Natural killer cell (primary cell): ENCODE data around the gene ABCB4. TPM values are rescaled to one million over a fixed set of nuclear protein-coding genes. Genes with fewer than 3 reads are reported as not detected.

Experiments
- ATAC-seq, 3 donors: fragments of 150-1000 bp in 2 of 3; fragments of 200-7000 bp in 1 of 3; cut with Tn5 transposase; 1 replicate in 1 of 3; 2 replicates in 2 of 3; pipeline ENCODE4 v1.10.0; 2021; ENCODE audit warnings: mild to moderate bottlenecking in 2 of 3, moderate library complexity in 2 of 3
- DNase-seq, 2 donors: peaks; one replicate each; pipeline versions ENCODE4 v3.0.0 to v3.0.0-alpha.2; 2013 to 2021; ENCODE audit warnings: mixed read lengths in 1 of 2
- H3K27ac ChIP-seq: one replicate; pipeline ENCODE4 v1.5.1; 2013; ENCODE audit warnings: mild to moderate bottlenecking, low read length
- H3K27me3 ChIP-seq: one replicate; pipeline ENCODE4 v1.6.1; 2013; ENCODE audit warnings: low read length; ENCODE audit not compliant: control insufficient read depth, insufficient read depth
- H3K36me3 ChIP-seq: one replicate; pipeline ENCODE4 v1.6.1; 2013; ENCODE audit warnings: low read length; ENCODE audit not compliant: control insufficient read depth, insufficient read depth
- H3K4me1 ChIP-seq: one replicate; pipeline ENCODE4 v1.6.1; 2013; ENCODE audit warnings: low read length; ENCODE audit not compliant: control insufficient read depth, insufficient read depth
- H3K4me3 ChIP-seq: one replicate; pipeline ENCODE4 v1.5.1; 2013; ENCODE audit warnings: low read length
- H3K9me3 ChIP-seq: one replicate; pipeline ENCODE4 v1.6.1; 2013; ENCODE audit warnings: low read length; ENCODE audit not compliant: control insufficient read depth, insufficient read depth
- H3K27ac Mint-ChIP-seq, 2 donors: one replicate each; pipeline ENCODE4 v1.8.0; 2022; ENCODE audit warnings: mild to moderate bottlenecking in 2 of 2, mixed read lengths in 2 of 2, moderate library complexity in 1 of 2
- H3K27me3 Mint-ChIP-seq, 2 donors: one replicate each; pipeline ENCODE4 v1.8.0; 2022; ENCODE audit warnings: low read depth in 2 of 2, mixed read lengths in 2 of 2
- H3K36me3 Mint-ChIP-seq: one replicate; pipeline ENCODE4 v1.8.0; 2022; ENCODE audit warnings: mixed read lengths
- H3K4me1 Mint-ChIP-seq, 2 donors: one replicate each; pipeline ENCODE4 v1.8.0; 2022; ENCODE audit warnings: mixed read lengths in 2 of 2
- H3K4me3 Mint-ChIP-seq: one replicate; pipeline ENCODE4 v1.8.0; 2022; ENCODE audit warnings: mild to moderate bottlenecking, moderate library complexity, mixed read lengths
- H3K9me3 Mint-ChIP-seq, 2 donors: one replicate each; pipeline ENCODE4 v1.8.0; 2022; ENCODE audit warnings: mixed read lengths in 2 of 2
- WGBS: methylation state at CpG from one replicate; pipeline ENCODE4 v1.1.7; 2013; ENCODE audit warnings: missing lambda C conversion rate; ENCODE audit not compliant: insufficient coverage; 5-methylcytosine and 5-hydroxymethylcytosine counted together
- intact Hi-C: fragments of 100-400 bp; cut with micrococcal nuclease; formaldehyde crosslinking; loops from one replicate; pipeline ENCODE4 v1.14.2; 2022
- total RNA-seq, 4 donors: library from RNA; stranded (reverse); fragments of 120-200 nt in 1 of 4; gene quantifications; one replicate each; pipeline versions ENCODE4 v1.2.3 to v1.2.4, GENCODE V29; 2013 to 2022
- TF ChIP-seq, protein P1 (sequence below): fragments of 200-600 bp; IDR thresholded peaks from one replicate; pipeline ENCODE4 v1.8.0; 2022; ENCODE audit warnings: antibody characterized with exemption

The ABCB4 gene
- under 1 TPM; 0.14 to 0.63 (median 0.50) TPM for total RNA-seq
- total RNA-seq (2013) = 28.0 TPM

DNA sequence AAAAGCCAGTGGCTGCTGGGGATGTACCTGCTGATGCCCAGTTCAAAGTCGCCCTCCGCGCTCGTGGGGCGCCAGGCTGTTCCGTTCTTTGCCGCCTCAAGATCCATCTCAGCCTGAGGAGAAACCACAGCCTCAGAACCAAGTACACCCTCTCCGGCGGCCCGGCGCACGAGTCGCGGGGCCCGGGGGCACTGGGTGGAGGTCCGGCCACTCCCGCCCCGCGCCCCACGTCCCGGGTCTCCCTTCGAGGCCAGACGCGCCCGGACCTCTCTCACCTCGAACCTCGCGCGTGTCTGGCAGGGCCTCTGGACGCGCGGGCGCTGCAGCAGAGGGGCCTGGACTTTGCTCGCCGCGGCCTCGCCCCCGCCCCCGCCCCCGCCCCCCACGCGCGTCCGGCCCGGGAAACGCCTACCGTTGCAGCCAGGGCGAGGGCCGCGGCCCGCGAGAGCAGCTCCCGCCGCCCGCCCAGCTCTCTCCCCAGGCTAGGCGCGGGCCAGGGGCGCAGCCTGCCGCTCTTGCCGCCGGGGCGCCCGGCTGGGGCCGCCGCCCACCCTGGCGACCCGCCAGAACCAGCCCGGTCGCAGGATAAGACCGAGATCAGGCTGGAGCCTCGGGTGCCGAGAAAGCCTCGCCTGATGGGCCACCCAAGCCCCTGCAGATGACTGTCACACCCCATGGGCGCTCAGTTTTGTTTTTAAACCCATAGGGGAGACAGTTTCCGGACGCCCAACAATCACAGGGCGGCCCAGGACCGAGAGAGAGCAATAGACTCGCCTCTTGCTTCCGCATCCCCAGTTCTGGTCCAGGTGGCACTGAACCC is at the start of gene ABCB4:
Gene ABCB4, minus strand, starts transcription at position 322 of the 820 bp plus-strand sequence. Its CDS starts 215 bp downstream, at position 107.
- Histone ChIP-seq H3K4me1 (peaks cover 10% of the 10 kb centered on the region), H3K36me3 (no peaks in the 10 kb centered on the region), H3K4me3 (peak within 1 kb of the TSS; percentile 31), H3K27me3 (peaks cover 3% of the 10 kb centered on the region), H3K27ac (peak within 1 kb of the TSS; percentile 71), H3K9me3 (no peaks in the 10 kb centered on the region)
- Mint-ChIP-seq H3K4me3 (peak within 1 kb of the TSS; percentile 56), H3K27me3 (peaks cover 21 to 33% of the 10 kb centered on the region in 2 donors), H3K9me3 (no peaks in the 10 kb centered on the region), H3K36me3 (no peaks in the 10 kb centered on the region), H3K4me1 (peaks cover 0 to 9% of the 10 kb centered on the region in 2 donors), H3K27ac (no peak within 1 kb of the TSS)
- TF ChIP-seq, protein P1, sequence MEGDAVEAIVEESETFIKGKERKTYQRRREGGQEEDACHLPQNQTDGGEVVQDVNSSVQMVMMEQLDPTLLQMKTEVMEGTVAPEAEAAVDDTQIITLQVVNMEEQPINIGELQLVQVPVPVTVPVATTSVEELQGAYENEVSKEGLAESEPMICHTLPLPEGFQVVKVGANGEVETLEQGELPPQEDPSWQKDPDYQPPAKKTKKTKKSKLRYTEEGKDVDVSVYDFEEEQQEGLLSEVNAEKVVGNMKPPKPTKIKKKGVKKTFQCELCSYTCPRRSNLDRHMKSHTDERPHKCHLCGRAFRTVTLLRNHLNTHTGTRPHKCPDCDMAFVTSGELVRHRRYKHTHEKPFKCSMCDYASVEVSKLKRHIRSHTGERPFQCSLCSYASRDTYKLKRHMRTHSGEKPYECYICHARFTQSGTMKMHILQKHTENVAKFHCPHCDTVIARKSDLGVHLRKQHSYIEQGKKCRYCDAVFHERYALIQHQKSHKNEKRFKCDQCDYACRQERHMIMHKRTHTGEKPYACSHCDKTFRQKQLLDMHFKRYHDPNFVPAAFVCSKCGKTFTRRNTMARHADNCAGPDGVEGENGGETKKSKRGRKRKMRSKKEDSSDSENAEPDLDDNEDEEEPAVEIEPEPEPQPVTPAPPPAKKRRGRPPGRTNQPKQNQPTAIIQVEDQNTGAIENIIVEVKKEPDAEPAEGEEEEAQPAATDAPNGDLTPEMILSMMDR = no peak
- intact Hi-C loops = no loop called here
- 6% methylated on average over 80 of the region's 80 CpGs for WGBS
- ATAC-seq (peak in 1 of 3 donors; percentile 46), DNase-seq (no peak)

DNA sequence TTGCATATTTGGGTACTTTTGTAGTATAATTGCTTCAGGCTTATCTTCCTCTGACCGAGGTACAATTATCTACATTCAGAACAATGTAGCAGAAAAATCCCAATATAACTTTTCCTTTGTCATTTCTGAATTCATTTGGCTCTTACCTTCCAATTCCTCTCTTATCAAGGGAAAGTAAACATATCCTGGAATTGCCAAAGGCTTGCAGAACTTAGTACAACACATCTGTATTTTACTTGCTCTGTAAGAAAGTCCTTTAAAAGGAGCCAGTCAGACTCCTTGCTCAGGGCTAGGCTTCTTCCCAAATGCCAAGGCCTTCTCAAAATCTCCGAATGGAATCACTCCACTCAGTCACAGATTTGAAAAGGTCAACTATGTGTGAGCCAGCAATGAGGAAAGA is 43.3 kb upstream of the ABCB4 start:
- TF ChIP-seq, protein P1 = no peak

DNA sequence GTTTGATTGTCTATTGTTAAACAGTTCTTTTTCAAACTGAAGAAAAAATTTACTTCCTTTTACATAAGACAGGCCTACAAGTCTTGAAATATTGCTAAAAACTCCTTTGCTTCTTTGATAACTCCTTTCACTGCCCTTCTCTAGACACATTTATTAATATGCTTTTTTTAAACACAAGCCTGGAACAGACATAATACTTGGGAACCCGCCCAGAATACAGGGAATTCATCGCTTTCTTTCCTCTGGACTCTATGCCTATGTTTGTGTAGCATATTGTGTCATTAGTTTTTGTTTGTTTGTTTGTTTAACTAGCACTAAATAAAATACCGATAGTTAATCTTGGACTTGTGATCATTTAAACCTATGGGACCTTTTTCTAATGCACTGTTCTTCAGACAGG is 42.4 kb upstream of the ABCB4 start:
- peaks cover 24% of the 10 kb centered on the region for H3K36me3 Mint-ChIP-seq
- TF ChIP-seq, protein P1 = no peak
- H3K9me3 ChIP-seq = no peaks in the 10 kb centered on the region
- no peak for DNase-seq
- no peak overlapping the region for H3K27ac ChIP-seq
- peaks cover 55% of the 10 kb centered on the region for H3K36me3 ChIP-seq
- no peaks in the 10 kb centered on the region for H3K9me3 Mint-ChIP-seq
- no peaks in the 10 kb centered on the region for H3K27me3 Mint-ChIP-seq
- intact Hi-C loops = no loop called here
- WGBS = 100% methylated on average over 3 of the region's 3 CpGs
- no peaks in the 10 kb centered on the region for H3K4me1 ChIP-seq
- no peak overlapping the region for H3K4me3 Mint-ChIP-seq
- H3K4me3 ChIP-seq = no peak overlapping the region
- H3K27me3 ChIP-seq = no peaks in the 10 kb centered on the region
- ATAC-seq = no peak
- no peak overlapping the region for H3K27ac Mint-ChIP-seq
- H3K4me1 Mint-ChIP-seq = peaks cover 12 to 17% of the 10 kb centered on the region in 2 donors

More for the DNA sequence above, 43.3 kb upstream of the ABCB4 start:
- Histone ChIP-seq H3K36me3 (peaks cover 48% of the 10 kb centered on the region), H3K4me1 (no peaks in the 10 kb centered on the region), H3K4me3 (no peak overlapping the region), H3K9me3 (no peaks in the 10 kb centered on the region), H3K27ac (no peak overlapping the region), H3K27me3 (no peaks in the 10 kb centered on the region)
- 90% methylated on average over 2 of the region's 2 CpGs for WGBS
- Mint-ChIP-seq H3K27ac (no peak overlapping the region), H3K4me3 (no peak overlapping the region), H3K27me3 (no peaks in the 10 kb centered on the region), H3K4me1 (peaks cover 12 to 17% of the 10 kb centered on the region in 2 donors), H3K9me3 (no peaks in the 10 kb centered on the region), H3K36me3 (peaks cover 19% of the 10 kb centered on the region)
- no peak for ATAC-seq
- DNase-seq = no peak
- intact Hi-C loops = no loop called here
